ENCODE results near the gene MAGI1. TPM values are rescaled to one million over a fixed set of nuclear protein-coding genes. Genes with fewer than 3 reads are reported as not detected.

Gene MAGI1
- total RNA-seq, 1 donor from 2014 or later = 33.1 TPM

GRCh38 chr3:65687741-65688140 lies 351.0 kb downstream of the MAGI1 start:
- no peak for ATAC-seq
- no peak for DNase-seq (ENCODE audit: missing footprints)
- intact Hi-C loops (cut with DNase I) = no loop called here

- no peak for ATAC-seq
- intact Hi-C loops (cut with DNase I) = no loop called here
- no peak for DNase-seq (ENCODE audit: missing footprints)
These were observed 353.0 kb downstream of the MAGI1 start for GRCh38 chr3:65685621-65686235.

- intact Hi-C loops (cut with DNase I) = no loop called here
- ATAC-seq = no peak
- no peak for DNase-seq (ENCODE audit: missing footprints)
These were observed 360.2 kb downstream of the MAGI1 start for GRCh38 chr3:65678516-65678915.

DNA sequence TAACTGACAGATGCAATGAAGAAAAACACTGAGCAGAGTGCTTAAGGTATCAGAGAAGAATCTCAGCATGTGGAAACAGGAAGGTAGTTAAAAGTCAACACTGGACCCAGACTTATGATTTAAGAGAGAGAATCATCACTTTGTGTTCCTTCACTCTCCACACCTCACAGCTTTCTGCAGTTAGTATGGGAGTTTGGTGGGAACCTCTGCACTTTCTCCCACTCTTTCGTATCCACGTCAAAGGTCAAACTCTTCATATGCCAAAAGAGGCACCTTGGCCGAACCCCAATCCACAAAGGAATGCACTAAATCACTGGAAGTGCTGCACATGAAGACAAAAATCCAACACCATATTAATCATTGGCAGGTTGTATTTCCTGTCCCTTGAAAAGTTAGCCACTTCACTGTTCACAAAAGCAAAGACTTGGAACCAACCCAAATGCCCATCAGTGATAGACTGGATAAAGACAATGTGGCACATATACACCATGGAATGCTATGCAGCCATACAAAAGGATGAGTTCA lies 361.2 kb downstream of the MAGI1 start:
- ATAC-seq = no peak
- intact Hi-C loops (cut with DNase I) = no loop called here
- no peak for DNase-seq (ENCODE audit: missing footprints)

DNA sequence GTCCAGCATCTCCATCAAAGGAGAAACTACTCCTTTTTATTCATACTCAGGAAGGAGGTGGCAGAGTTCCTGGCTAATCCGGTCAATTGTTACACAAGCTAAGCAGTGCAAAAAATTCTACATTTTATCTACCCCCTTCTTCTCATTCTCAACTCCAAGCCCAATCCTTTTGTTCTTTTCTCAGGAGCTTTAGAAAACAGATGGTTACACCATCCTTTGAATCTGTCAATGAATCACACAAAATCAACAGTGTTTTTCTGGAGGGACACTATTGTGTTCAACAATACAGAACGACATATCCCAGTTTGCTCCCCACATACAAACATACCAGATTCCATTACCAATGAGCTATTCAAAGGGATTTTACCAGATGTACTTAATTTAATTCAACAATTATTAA lies 362.1 kb downstream of the MAGI1 start:
- no peak for DNase-seq (ENCODE audit: missing footprints)
- ATAC-seq = no peak
- intact Hi-C loops (cut with DNase I) = no loop called here

GRCh38 chr3:65675011-65675410 lies 363.7 kb downstream of the MAGI1 start:
- intact Hi-C loops (cut with DNase I) = no loop called here
- no peak for ATAC-seq
- no peak for DNase-seq (ENCODE audit: missing footprints)

DNA sequence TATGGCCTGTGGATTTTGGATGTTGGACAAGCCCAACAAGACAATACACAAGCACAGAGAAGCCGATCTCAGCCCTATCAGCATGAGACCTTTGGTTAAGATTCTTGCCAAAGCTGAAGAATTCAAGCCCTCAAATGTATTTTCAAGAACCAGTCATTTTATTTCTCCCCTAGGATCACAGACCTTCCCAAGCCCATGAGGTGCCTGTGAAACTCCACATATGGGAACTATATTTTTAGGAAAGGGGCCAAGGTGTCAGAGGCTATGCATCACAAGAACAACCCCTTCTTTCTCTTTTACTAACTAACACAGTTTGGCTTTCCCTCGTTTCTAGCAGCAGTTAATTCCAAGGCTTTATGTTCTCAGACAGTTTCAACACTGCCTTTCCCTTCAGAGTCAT lies 364.5 kb downstream of the MAGI1 start:
- ATAC-seq (no peak), DNase-seq (ENCODE audit: missing footprints) (no peak)
- intact Hi-C loops (cut with DNase I) = no loop called here

DNA sequence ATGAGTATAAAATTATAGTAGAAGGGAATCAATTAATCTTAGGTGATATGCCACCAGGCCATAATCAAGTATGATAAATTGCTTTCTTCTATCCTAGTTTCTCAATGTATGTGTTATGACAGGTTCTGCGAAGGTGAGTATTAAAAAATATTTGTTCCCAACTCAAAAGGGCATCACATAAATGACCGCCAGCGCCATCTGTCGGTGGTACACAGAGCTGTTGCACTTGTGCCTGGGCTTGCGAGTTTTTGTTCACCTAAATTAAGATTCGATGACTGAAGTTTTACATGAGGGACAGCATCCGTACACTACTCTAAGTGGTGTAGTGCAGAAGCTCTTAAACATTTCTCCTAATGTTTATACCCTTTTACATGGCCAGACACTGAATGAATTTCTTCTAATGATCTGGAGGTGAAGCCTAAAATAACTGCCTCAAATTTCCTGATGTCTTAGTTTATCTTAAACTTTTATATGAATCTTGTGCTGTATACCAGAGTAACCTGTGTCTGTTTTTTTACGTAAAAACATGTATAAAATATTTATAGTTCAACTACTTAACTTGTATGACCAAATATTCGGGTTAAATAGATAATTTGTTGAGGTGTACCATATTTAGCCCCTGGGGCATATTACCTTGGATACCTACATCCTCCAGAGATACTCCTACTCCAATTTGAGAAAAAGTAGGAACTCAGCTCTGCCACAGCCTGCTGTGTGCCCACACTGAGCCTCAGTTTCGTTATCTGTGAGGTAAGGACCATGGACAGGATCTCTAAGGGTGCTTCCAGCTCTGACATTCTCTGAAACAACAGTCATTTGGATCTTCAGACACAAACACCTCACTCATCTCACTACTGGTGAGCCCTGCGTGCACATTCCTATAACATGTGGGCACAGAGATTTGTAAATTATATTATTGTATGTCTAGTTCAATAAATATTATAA lies 365.6 kb downstream of the MAGI1 start:
- intact Hi-C loops (cut with DNase I) = loop anchor here (2.0 kb wide), 1 partner anchor 234 kb away; no protein-coding TSS in a partner anchor
- DNase-seq (ENCODE audit: missing footprints) (peak; percentile 62), ATAC-seq (no peak)

DNA sequence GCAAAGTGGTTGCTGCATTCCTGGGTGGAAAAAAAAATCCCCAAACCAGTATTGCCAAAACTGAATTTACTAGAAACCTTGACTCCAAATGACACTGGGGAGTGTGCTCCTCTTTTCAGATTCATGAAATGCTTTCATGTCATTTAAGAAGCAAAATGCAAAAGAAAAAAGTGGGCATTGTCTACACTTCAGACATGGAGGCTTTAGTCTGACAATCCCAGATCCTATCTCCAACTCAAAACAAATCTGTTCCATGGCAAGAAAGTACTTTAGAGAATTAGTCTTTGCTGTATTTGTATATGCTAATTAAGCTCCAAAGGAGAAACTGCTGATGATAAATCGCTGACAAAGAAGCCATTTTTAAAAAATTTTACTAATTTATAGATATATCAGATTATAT lies 366.7 kb downstream of the MAGI1 start:
- intact Hi-C loops (cut with DNase I) = loop anchor here (2.0 kb wide), 1 partner anchor 233 kb away; no protein-coding TSS in a partner anchor
- ATAC-seq = no peak
- DNase-seq (ENCODE audit: missing footprints) = no peak

GRCh38 chr3:65671004-65671403 lies 367.7 kb downstream of the MAGI1 start:
- intact Hi-C loops (cut with DNase I) = no loop called here
- DNase-seq (ENCODE audit: missing footprints) (no peak), ATAC-seq (no peak)

DNA sequence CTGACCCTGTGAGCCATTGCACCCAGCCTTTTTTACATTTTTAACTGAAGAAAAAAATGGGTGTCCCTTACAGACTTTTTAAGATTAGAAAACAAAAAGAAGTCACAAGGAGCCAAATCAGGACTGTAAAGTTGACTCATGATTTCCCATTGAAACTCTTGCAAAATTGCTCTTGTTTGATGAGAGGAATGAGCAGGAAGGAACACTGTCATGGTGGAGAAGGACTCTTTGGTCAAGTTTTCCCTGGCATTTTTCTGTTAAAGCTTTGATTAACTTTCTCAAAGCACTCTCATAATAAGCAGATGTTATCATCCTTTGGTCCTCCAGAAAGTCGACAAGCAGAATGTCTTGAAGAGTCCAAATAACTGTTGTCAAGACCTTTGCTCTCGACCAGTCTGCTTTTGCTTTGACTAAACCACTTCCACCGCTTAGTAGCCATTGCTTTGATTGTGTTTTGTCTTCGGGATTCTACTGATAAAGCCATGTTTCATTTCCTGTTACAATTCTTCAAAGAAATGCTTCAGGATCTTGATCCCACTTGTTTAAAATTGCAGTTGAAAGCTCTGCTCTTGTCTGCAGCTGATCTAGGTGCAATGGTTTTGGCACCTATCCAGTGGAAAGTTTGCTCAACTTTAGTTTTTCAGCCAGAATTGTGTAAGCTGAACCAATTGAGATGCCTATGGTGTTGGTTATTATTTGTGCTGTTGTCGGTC lies 369.4 kb downstream of the MAGI1 start:
- ATAC-seq (no peak), DNase-seq (ENCODE audit: missing footprints) (no peak)
- intact Hi-C loops (cut with DNase I) = no loop called here

- intact Hi-C loops (cut with DNase I) = no loop called here
- ATAC-seq = no peak
- DNase-seq (ENCODE audit: missing footprints) = no peak
These were observed 370.8 kb downstream of the MAGI1 start for GRCh38 chr3:65667963-65668362.

DNA sequence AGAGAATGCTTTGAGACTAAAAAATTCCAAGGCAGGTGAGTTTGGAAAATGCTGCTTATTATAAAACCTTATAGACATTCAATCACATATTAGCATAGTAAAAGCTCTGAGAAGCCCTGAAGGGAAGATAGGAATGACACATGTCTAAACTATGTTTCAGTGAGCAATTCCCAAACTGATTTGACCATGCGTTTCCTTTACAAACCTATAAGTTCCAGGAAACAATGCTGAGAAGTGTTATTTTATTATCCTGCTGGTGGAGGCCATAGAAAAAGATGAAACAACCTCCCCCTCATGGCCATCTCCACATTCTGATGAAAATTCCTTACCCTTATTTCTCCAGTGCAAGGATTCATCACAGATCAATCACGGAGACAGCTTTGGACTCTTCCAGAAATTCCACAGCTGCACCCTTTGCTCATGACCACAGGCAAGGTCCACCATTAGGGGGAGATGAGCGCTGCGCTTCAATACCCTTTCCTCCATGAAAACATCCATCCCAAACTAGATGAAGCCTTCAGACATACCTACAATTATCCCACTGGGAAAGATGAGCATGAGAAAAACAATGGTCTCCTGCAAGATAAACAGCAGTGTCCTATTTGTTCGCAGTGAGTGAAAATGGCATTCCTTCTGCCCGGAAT lies 372.1 kb downstream of the MAGI1 start:
- intact Hi-C loops (cut with DNase I) = no loop called here
- no peak for ATAC-seq

DNA sequence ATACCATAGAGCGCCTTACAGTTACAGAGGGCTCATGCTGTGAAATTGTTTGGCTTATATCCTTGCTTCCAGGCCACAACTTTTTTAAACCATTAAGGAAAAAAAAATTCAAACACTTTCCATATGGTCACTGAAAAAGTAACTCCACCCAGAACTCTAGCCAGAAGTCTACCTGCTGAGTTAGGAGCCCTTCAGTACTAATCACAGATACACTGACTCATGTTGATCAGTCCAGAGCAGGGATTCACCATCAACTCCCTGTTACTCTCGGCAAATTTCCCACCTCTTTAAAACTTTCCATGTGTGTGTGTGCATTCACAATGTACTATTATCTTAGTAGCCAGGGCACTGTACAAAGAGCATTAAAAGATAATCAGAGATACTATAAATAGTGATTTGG lies 372.8 kb downstream of the MAGI1 start:
- intact Hi-C loops (cut with DNase I) = no loop called here
- ATAC-seq (no peak), DNase-seq (ENCODE audit: missing footprints) (no peak)

More for the DNA sequence above, 372.1 kb downstream of the MAGI1 start:
- no peak for DNase-seq (ENCODE audit: missing footprints)

- intact Hi-C loops (cut with DNase I) = no loop called here
- no peak for DNase-seq (ENCODE audit: missing footprints)
- no peak for ATAC-seq
These were observed 373.8 kb downstream of the MAGI1 start for GRCh38 chr3:65664931-65665330.

DNA sequence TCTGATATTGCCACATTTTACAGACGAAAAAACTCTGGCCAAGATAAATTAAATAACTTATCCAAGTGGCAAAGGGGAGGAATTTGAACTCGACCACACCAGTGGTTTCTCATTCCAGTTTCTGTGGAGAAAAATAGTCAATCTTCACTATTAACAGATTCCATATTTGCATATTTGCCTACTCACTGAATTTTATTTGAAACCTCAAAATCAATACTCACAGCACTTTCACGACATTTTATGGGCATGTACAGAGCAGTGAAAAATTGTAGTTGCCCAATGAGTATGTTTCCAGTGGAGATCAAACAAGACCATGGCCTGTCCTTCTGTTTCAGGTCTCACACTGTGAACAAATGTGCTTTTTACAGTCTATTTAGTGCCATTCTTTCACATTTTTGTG lies 374.3 kb downstream of the MAGI1 start:
- intact Hi-C loops (cut with DNase I) = no loop called here
- DNase-seq (ENCODE audit: missing footprints) = no peak
- no peak for ATAC-seq

DNA sequence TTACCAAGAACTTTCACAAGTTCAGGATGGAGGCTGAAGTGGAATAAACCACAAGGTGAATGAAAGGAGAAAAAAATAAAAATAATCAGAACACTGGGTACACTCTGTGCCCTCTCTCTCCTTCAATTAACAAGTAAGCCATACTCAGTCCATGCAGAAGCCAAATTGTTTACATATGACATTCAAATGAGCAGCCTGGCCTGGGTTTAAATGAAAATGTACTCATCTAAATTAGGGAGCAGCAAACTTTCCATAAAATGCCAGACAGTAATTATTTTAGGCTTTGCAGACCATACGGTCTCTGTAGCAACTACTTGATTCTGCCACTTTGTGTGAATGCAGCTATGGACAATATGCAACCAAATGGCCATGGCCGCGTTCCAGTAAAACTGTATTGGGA lies 376.6 kb downstream of the MAGI1 start:
- intact Hi-C loops (cut with DNase I) = no loop called here
- no peak for ATAC-seq

GRCh38 chr3:65660000-65660598 lies 378.6 kb downstream of the MAGI1 start:
- DNase-seq (ENCODE audit: missing footprints) (no peak), ATAC-seq (no peak)
- intact Hi-C loops (cut with DNase I) = no loop called here

More for the DNA sequence above, 376.6 kb downstream of the MAGI1 start:
- DNase-seq (ENCODE audit: missing footprints) = no peak

Data from Right ventricle myocardium inferior (tissue), 1 donor.